GM23338 (cell line): ENCODE data around the gene SETBP1. TPM values are rescaled to one million over a fixed set of nuclear protein-coding genes. Genes with fewer than 3 reads are reported as not detected.

Experiments
- ATAC-seq: fragments of 200-7000 bp; cut with Tn5 transposase; 3 replicates; pipeline ENCODE4 v1.9.1; 2020
- DNase-seq: peaks from one replicate; pipeline ENCODE4 v3.0.0-alpha.2; 2015; ENCODE audit warnings: low spot score
- H2AFZ ChIP-seq: fragments of 200-600 bp; sonication (generic); 2 replicates; pipeline ENCODE4 v1.8.0; 2016; ENCODE audit warnings: antibody characterized with exemption, mild to moderate bottlenecking, moderate library complexity
- H3F3A ChIP-seq: fragments of 200-600 bp; sonication (generic); replicated peaks from 2 replicates; pipeline ENCODE4 v1.8.0; 2017; ENCODE audit warnings: antibody characterized with exemption, mixed run types, low read depth
- H3K27ac ChIP-seq: fragments of 200-600 bp; sonication (generic); 2 replicates; pipeline ENCODE4 v1.6.1; 2016; ENCODE audit warnings: low read depth
- H3K27me3 ChIP-seq: fragments of 200-600 bp; sonication (generic); 2 replicates; pipeline ENCODE4 v1.8.0; 2016; ENCODE audit warnings: mild to moderate bottlenecking, mixed run types, moderate library complexity; ENCODE audit not compliant: insufficient read depth
- H3K36me3 ChIP-seq: fragments of 200-600 bp; sonication (generic); 2 replicates; pipeline ENCODE4 v1.8.0; 2016; ENCODE audit warnings: mild to moderate bottlenecking; ENCODE audit not compliant: insufficient read depth
- H3K4me1 ChIP-seq: fragments of 200-600 bp; sonication (generic); 2 replicates; pipeline ENCODE4 v1.8.0; 2016; ENCODE audit warnings: mild to moderate bottlenecking, moderate library complexity; ENCODE audit not compliant: insufficient read depth
- H3K4me2 ChIP-seq: fragments of 200-600 bp; sonication (generic); 2 replicates; pipeline ENCODE4 v1.7.1; 2017; ENCODE audit warnings: mixed run types
- H3K4me3 ChIP-seq: fragments of 200-600 bp; sonication (generic); 2 replicates; pipeline ENCODE4 v1.6.1; 2016; ENCODE audit warnings: mixed run types
- H3K79me2 ChIP-seq: fragments of 200-600 bp; sonication (generic); replicated peaks from 2 replicates; pipeline ENCODE4 v1.8.0; 2017; ENCODE audit warnings: mild to moderate bottlenecking; ENCODE audit not compliant: insufficient read depth
- H3K9me2 ChIP-seq: fragments of 200-600 bp; sonication (generic); 2 replicates; pipeline ENCODE4 v1.8.0; 2017; ENCODE audit not compliant: insufficient read depth
- H4K20me1 ChIP-seq: fragments of 200-600 bp; sonication (generic); replicated peaks from 2 replicates; pipeline ENCODE4 v1.8.0; 2017; ENCODE audit warnings: mild to moderate bottlenecking; ENCODE audit not compliant: insufficient read depth
- H3K27ac Mint-ChIP-seq: 2 replicates; pipeline ENCODE4 v1.8.0; 2020; ENCODE audit warnings: inconsistent platforms, mild to moderate bottlenecking, moderate library complexity, mixed read lengths
- H3K27me3 Mint-ChIP-seq: 3 replicates; pipeline ENCODE4 v1.8.0; 2022; ENCODE audit warnings: low read depth, mild to moderate bottlenecking, moderate library complexity, mixed read lengths, inconsistent platforms; ENCODE audit not compliant: insufficient read depth, poor library complexity
- H3K36me3 Mint-ChIP-seq: 3 replicates; pipeline ENCODE4 v1.8.0; 2021; ENCODE audit warnings: low read depth, mild to moderate bottlenecking, inconsistent platforms, moderate library complexity, mixed read lengths
- H3K4me1 Mint-ChIP-seq: 3 replicates; pipeline ENCODE4 v1.8.0; 2020; ENCODE audit warnings: mild to moderate bottlenecking, inconsistent platforms, mixed read lengths
- H3K4me3 Mint-ChIP-seq: 3 replicates; pipeline ENCODE4 v1.8.0; 2021; ENCODE audit warnings: moderate library complexity, mild to moderate bottlenecking, inconsistent platforms, mixed read lengths
- H3K9me3 Mint-ChIP-seq: 3 replicates; pipeline ENCODE4 v1.8.0; 2020; ENCODE audit warnings: moderate library complexity, mild to moderate bottlenecking, inconsistent platforms, mixed read lengths
- CREB1 ChIP-seq: fragments of 250-450 bp; sonication (Bioruptor Pico); IDR thresholded peaks from 2 replicates; pipeline ENCODE4 v1.5.0; 2020; ENCODE audit warnings: low read depth, mild to moderate bottlenecking, moderate library complexity
- ETS1 ChIP-seq: IDR thresholded peaks from 2 replicates; pipeline ENCODE4 v1.6.1; 2016; ENCODE audit warnings: antibody characterized with exemption
- EZH2 ChIP-seq: fragments of 200-600 bp; sonication (generic); IDR thresholded peaks from one replicate; pipeline ENCODE4 v1.8.0; 2017; ENCODE audit warnings: antibody characterized with exemption, mild to moderate bottlenecking, low read depth; ENCODE audit not compliant: unreplicated experiment
- EZH2phosphoT487 ChIP-seq: fragments of 200-600 bp; sonication (generic); IDR thresholded peaks from one replicate; pipeline ENCODE4 v1.8.1; 2018; ENCODE audit warnings: antibody characterized with exemption; ENCODE audit not compliant: unreplicated experiment
- JUNB ChIP-seq: IDR thresholded peaks from one replicate; pipeline ENCODE4 v1.6.1; 2016; ENCODE audit warnings: antibody characterized with exemption; ENCODE audit not compliant: unreplicated experiment
- NANOG ChIP-seq: IDR thresholded peaks from 2 replicates; pipeline ENCODE4 v1.6.1; 2016; ENCODE audit warnings: antibody characterized with exemption, borderline replicate concordance
- POLR2AphosphoS5 ChIP-seq: IDR thresholded peaks from 2 replicates; pipeline ENCODE4 v1.6.1; 2016; ENCODE audit warnings: antibody characterized with exemption, low read depth
- REST ChIP-seq: IDR thresholded peaks from one replicate; pipeline ENCODE4 v1.6.1; 2018; ENCODE audit warnings: antibody characterized with exemption; ENCODE audit not compliant: unreplicated experiment
- STAT1 ChIP-seq: IDR thresholded peaks from one replicate; pipeline ENCODE4 v1.6.1; 2016; ENCODE audit warnings: antibody characterized with exemption; ENCODE audit not compliant: unreplicated experiment
- ZNF114 ChIP-seq: fragments of 250-450 bp; sonication (Bioruptor Pico); IDR thresholded peaks from 2 replicates; pipeline ENCODE4 v1.5.0; 2020; ENCODE audit warnings: mild to moderate bottlenecking, moderate library complexity
- ZNF331 ChIP-seq: fragments of 250-450 bp; sonication (Bioruptor Pico); IDR thresholded peaks from 2 replicates; pipeline ENCODE4 v1.5.0; 2020; ENCODE audit warnings: low read depth, mild to moderate bottlenecking, moderate library complexity
- polyA plus RNA-seq: library from polyadenylated mRNA; unstranded; fragments of >200 nt; fragmentation: Nextera tagmentation; extraction: Ambion mirVana; gene quantifications from 2 replicates; pipeline ENCODE4 v1.2.1, GENCODE V29; 2016
- total RNA-seq: library from RNA; depleted of rRNA; stranded (reverse); fragments of >200 nt; shearing (Covaris generic); gene quantifications from 2 replicates; pipeline ENCODE4 v1.2.3, GENCODE V29; 2014
- TF ChIP-seq, protein P1 (sequence below): fragments of 250-450 bp; sonication (Bioruptor Pico); IDR thresholded peaks from 2 replicates; pipeline ENCODE4 v1.5.0; 2020; ENCODE audit warnings: mild to moderate bottlenecking, moderate library complexity
- TF ChIP-seq, protein P2 (sequence below), 2 experiments: fragments of 200-600 bp in 1 of 2; sonication (generic) in 1 of 2; conservative IDR thresholded peaks; 2 replicates each; pipeline versions ENCODE4 v1.5.1 to v1.6.1; 2016 to 2017; ENCODE audit warnings: antibody characterized with exemption in 2 of 2, low read depth in 2 of 2, mild to moderate bottlenecking in 2 of 2, moderate library complexity in 1 of 2

Gene SETBP1
- total and polyA plus RNA-seq, 2 experiments from 2014 or later: 1.6 to 5.5 TPM

DNA sequence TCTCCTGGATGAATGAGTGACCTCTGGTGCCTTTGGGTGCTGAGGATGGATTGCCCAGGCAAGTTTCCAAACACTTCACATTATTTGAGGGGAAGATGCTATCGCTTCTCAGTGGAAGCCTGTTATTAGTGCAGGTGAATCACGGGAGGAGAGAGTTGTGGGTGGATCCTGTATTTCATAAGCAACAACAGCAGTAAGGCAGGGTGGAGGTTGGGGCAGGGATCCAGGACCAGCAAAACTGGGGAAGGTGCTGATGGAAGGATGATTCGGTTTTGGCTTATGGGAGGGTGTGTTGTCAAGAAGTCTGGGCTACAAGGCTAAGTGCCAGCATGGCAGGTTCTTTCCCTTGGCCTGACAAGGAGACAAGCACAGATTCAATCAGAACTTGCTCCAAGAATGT, 37.7 kb upstream of the SETBP1 start:
- DNase-seq (no peak), ATAC-seq (no peak)
- H3K9me2 ChIP-seq: no peaks in the 10 kb centered on the region
- no peaks in the 10 kb centered on the region for H4K20me1 ChIP-seq
- no peaks in the 10 kb centered on the region for H3K27me3 Mint-ChIP-seq
- H3K36me3 Mint-ChIP-seq: no peaks in the 10 kb centered on the region
- H3K4me1 ChIP-seq: no peaks in the 10 kb centered on the region
- H3K4me1 Mint-ChIP-seq: no peaks in the 10 kb centered on the region
- no peak overlapping the region for H2AFZ ChIP-seq
- no peak for TF ChIP-seq ETS1
- TF ChIP-seq, protein P1, sequence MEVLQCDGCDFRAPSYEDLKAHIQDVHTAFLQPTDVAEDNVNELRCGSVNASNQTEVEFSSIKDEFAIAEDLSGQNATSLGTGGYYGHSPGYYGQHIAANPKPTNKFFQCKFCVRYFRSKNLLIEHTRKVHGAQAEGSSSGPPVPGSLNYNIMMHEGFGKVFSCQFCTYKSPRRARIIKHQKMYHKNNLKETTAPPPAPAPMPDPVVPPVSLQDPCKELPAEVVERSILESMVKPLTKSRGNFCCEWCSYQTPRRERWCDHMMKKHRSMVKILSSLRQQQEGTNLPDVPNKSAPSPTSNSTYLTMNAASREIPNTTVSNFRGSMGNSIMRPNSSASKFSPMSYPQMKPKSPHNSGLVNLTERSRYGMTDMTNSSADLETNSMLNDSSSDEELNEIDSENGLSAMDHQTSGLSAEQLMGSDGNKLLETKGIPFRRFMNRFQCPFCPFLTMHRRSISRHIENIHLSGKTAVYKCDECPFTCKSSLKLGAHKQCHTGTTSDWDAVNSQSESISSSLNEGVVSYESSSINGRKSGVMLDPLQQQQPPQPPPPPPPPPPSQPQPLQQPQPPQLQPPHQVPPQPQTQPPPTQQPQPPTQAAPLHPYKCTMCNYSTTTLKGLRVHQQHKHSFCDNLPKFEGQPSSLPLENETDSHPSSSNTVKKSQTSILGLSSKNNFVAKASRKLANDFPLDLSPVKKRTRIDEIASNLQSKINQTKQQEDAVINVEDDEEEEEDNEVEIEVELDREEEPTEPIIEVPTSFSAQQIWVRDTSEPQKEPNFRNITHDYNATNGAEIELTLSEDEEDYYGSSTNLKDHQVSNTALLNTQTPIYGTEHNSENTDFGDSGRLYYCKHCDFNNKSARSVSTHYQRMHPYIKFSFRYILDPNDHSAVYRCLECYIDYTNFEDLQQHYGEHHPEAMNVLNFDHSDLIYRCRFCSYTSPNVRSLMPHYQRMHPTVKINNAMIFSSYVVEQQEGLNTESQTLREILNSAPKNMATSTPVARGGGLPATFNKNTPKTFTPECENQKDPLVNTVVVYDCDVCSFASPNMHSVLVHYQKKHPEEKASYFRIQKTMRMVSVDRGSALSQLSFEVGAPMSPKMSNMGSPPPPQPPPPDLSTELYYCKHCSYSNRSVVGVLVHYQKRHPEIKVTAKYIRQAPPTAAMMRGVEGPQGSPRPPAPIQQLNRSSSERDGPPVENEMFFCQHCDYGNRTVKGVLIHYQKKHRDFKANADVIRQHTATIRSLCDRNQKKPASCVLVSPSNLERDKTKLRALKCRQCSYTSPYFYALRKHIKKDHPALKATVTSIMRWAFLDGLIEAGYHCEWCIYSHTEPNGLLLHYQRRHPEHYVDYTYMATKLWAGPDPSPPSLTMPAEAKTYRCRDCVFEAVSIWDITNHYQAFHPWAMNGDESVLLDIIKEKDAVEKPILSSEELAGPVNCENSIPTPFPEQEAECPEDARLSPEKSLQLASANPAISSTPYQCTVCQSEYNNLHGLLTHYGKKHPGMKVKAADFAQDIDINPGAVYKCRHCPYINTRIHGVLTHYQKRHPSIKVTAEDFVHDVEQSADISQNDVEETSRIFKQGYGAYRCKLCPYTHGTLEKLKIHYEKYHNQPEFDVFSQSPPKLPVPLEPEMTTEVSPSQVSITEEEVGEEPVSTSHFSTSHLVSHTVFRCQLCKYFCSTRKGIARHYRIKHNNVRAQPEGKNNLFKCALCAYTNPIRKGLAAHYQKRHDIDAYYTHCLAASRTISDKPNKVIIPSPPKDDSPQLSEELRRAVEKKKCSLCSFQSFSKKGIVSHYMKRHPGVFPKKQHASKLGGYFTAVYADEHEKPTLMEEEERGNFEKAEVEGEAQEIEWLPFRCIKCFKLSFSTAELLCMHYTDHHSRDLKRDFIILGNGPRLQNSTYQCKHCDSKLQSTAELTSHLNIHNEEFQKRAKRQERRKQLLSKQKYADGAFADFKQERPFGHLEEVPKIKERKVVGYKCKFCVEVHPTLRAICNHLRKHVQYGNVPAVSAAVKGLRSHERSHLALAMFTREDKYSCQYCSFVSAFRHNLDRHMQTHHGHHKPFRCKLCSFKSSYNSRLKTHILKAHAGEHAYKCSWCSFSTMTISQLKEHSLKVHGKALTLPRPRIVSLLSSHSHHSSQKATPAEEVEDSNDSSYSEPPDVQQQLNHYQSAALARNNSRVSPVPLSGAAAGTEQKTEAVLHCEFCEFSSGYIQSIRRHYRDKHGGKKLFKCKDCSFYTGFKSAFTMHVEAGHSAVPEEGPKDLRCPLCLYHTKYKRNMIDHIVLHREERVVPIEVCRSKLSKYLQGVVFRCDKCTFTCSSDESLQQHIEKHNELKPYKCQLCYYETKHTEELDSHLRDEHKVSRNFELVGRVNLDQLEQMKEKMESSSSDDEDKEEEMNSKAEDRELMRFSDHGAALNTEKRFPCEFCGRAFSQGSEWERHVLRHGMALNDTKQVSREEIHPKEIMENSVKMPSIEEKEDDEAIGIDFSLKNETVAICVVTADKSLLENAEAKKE (CRISPR knock-in tag): no peak
- no peak for TF ChIP-seq STAT1
- TF ChIP-seq ZNF331 (CRISPR knock-in tag): no peak
- no peak for TF ChIP-seq CREB1 (CRISPR knock-in tag)
- no peak for TF ChIP-seq REST
- no peak for TF ChIP-seq NANOG
- TF ChIP-seq ZNF114 (CRISPR knock-in tag): no peak
- no peak for TF ChIP-seq JUNB
- TF ChIP-seq, protein P2, sequence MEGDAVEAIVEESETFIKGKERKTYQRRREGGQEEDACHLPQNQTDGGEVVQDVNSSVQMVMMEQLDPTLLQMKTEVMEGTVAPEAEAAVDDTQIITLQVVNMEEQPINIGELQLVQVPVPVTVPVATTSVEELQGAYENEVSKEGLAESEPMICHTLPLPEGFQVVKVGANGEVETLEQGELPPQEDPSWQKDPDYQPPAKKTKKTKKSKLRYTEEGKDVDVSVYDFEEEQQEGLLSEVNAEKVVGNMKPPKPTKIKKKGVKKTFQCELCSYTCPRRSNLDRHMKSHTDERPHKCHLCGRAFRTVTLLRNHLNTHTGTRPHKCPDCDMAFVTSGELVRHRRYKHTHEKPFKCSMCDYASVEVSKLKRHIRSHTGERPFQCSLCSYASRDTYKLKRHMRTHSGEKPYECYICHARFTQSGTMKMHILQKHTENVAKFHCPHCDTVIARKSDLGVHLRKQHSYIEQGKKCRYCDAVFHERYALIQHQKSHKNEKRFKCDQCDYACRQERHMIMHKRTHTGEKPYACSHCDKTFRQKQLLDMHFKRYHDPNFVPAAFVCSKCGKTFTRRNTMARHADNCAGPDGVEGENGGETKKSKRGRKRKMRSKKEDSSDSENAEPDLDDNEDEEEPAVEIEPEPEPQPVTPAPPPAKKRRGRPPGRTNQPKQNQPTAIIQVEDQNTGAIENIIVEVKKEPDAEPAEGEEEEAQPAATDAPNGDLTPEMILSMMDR (conservative IDR thresholded peaks at IDR 0.05; ENCODE audit: low read depth in 2 of 2): no peak
- TF ChIP-seq POLR2AphosphoS5: no peak
- TF ChIP-seq EZH2phosphoT487: no peak
- TF ChIP-seq EZH2: no peak
- H3F3A ChIP-seq: no peaks in the 10 kb centered on the region
- no peaks in the 10 kb centered on the region for H3K79me2 ChIP-seq
- H3K9me3 Mint-ChIP-seq: no peaks in the 10 kb centered on the region
- H3K27me3 ChIP-seq: no peaks in the 10 kb centered on the region
- no peak overlapping the region for H3K4me3 ChIP-seq
- no peak overlapping the region for H3K4me3 Mint-ChIP-seq
- no peak overlapping the region for H3K4me2 ChIP-seq
- H3K27ac ChIP-seq: no peak overlapping the region
- H3K27ac Mint-ChIP-seq: no peak overlapping the region
- H3K36me3 ChIP-seq: no peaks in the 10 kb centered on the region
